GM12864 (cell line): ENCODE data around the gene XIRP2.

ENCODE experiments used
- DNase-seq: peaks from one replicate; pipeline ENCODE4 v3.0.0-alpha.2; 2011; ENCODE audit warnings: low read depth
- H3K4me3 ChIP-seq: 2 replicates; pipeline ENCODE4 v1.5.1; 2011; ENCODE audit warnings: mild to moderate bottlenecking, low read depth, low read length, control low read depth
- TF ChIP-seq, protein P1 (sequence below): IDR thresholded peaks from 2 replicates; pipeline ENCODE4 v1.5.1; 2011; ENCODE audit warnings: low read depth, mild to moderate bottlenecking, moderate library complexity, low read length, control low read depth, inconsistent platforms; ENCODE audit errors: missing control alignments

Gene XIRP2

GRCh38 chr2:167128130-167128529 is 239.8 kb downstream of the XIRP2 start:
- DNase-seq = no peak
- TF ChIP-seq, protein P1, sequence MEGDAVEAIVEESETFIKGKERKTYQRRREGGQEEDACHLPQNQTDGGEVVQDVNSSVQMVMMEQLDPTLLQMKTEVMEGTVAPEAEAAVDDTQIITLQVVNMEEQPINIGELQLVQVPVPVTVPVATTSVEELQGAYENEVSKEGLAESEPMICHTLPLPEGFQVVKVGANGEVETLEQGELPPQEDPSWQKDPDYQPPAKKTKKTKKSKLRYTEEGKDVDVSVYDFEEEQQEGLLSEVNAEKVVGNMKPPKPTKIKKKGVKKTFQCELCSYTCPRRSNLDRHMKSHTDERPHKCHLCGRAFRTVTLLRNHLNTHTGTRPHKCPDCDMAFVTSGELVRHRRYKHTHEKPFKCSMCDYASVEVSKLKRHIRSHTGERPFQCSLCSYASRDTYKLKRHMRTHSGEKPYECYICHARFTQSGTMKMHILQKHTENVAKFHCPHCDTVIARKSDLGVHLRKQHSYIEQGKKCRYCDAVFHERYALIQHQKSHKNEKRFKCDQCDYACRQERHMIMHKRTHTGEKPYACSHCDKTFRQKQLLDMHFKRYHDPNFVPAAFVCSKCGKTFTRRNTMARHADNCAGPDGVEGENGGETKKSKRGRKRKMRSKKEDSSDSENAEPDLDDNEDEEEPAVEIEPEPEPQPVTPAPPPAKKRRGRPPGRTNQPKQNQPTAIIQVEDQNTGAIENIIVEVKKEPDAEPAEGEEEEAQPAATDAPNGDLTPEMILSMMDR = no peak
- no peak overlapping the region for H3K4me3 ChIP-seq

GRCh38 chr2:167132066-167132465 is 243.8 kb downstream of the XIRP2 start:
- DNase-seq = no peak
- TF ChIP-seq, protein P1 = no peak
- H3K4me3 ChIP-seq = no peak overlapping the region

GRCh38 chr2:167132906-167133555 is 244.8 kb downstream of the XIRP2 start:
- no peak for DNase-seq
- TF ChIP-seq, protein P1 = no peak
- H3K4me3 ChIP-seq = no peak overlapping the region

- DNase-seq = no peak
Observed at GRCh38 chr2:167133614-167134013, 245.3 kb downstream of the XIRP2 start.

DNA sequence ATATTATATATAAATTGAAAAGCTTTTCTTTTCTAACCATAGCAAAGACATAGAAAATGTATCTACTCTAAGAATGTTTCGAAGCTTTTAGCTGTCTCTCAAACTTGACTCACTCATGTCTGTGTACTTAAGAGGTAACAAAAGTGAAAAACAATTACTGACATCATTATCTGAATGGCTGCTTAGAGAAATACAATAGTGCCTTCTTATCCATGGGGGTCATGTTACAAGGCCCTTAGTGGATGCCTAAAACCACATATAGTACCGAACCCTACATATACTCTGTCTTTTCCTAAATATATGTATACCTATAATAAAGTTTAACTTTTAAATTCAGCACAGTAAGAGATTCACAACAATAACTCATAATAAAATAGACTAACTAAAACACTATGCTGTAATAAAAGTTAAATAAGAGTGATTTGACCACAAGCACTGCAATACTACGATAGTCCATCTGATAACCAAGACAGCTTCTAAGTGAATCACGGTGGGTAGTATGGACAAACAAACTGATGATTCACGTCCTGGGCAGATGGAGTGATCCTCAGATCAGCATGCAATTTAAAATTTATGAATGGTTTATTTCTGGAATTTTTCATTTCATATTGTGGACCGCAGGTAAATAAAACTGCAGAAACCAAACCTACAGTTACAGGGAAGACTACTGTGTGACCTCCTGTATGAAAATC is 246.2 kb downstream of the XIRP2 start:
- no peak for DNase-seq

More at GRCh38 chr2:167133614-167134013, 245.3 kb downstream of the XIRP2 start:
- TF ChIP-seq, protein P1 = no peak
- H3K4me3 ChIP-seq = no peak overlapping the region

DNA sequence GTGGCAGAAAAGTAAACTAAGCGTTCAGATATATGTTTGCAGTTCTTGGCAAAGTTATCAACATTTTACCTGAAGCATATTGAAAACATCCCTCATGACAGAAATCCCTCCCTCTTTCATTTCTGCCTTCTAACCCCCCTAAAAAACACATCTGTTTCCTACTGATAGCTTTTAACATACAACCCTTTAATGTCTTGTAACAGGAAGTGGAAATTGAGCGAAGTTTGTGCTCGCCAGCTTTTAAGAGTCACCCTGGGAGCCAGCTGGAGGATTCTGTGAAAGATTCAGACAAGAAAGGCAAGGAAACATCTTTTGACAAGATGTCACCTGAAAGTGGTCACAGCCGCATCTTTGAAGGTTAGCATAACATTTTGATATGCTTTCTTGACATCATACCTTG is 247.4 kb downstream of the XIRP2 start:
- TF ChIP-seq, protein P1 = no peak
- DNase-seq = no peak

More for the DNA sequence above, 246.2 kb downstream of the XIRP2 start:
- TF ChIP-seq, protein P1 = no peak
- no peak overlapping the region for H3K4me3 ChIP-seq

More for the DNA sequence above, 247.4 kb downstream of the XIRP2 start:
- no peak overlapping the region for H3K4me3 ChIP-seq
